Tibial artery (tissue), 4 donors: ENCODE results near the gene CELF4.

ENCODE experiments used
- DNase-seq, 2 donors: peaks; one replicate each; pipeline ENCODE4 v3.0.0-alpha.2; 2019
- H3K27ac ChIP-seq, 2 donors: fragments of 200-600 bp; sonication (generic) in 1 of 2; 1 replicate in 1 of 2; 2 replicates in 1 of 2; pipeline ENCODE4 v1.5.1; 2018 to 2019; ENCODE audit warnings: mild to moderate bottlenecking in 1 of 2
- H3K27me3 ChIP-seq, 2 donors: fragments of 200-600 bp; sonication (generic) in 1 of 2; one replicate each; pipeline versions ENCODE4 v1.5.1 to v1.6.0; 2016 to 2019
- H3K36me3 ChIP-seq, 3 donors: fragments of 200-600 bp; sonication (generic) in 2 of 3; one replicate each; pipeline ENCODE4 v1.5.1; 2016 to 2019; ENCODE audit warnings: mild to moderate bottlenecking in 2 of 3
- H3K4me1 ChIP-seq, 4 donors: fragments of 200-600 bp; sonication (generic) in 2 of 4; 1 replicate in 3 of 4; 2 replicates in 1 of 4; pipeline ENCODE4 v1.5.1; 2016 to 2019
- H3K4me3 ChIP-seq, 2 donors: fragments of 200-600 bp; sonication (generic) in 1 of 2; 1 replicate in 1 of 2; 2 replicates in 1 of 2; pipeline ENCODE4 v1.5.1; 2018 to 2019; ENCODE audit warnings: mild to moderate bottlenecking in 2 of 2
- H3K9me3 ChIP-seq, 3 donors: fragments of 200-600 bp; sonication (generic) in 1 of 3; one replicate each; pipeline ENCODE4 v1.5.1; 2016 to 2019
- intact Hi-C: fragments of 100-400 bp; cut with DNase I; formaldehyde crosslinking; loops from one replicate; pipeline ENCODE4 v1.15.0; 2023; ENCODE audit warnings: low total_unique reads
- TF ChIP-seq, protein P1 (sequence below), 2 experiments: fragments of 200-600 bp in 1 of 2; fragments of 450-650 bp in 1 of 2; IDR thresholded peaks; one replicate each; pipeline ENCODE4 v1.5.1; 2017 to 2019; ENCODE audit warnings: antibody characterized with exemption in 2 of 2, mild to moderate bottlenecking in 1 of 2, moderate library complexity in 1 of 2

The CELF4 gene

DNA sequence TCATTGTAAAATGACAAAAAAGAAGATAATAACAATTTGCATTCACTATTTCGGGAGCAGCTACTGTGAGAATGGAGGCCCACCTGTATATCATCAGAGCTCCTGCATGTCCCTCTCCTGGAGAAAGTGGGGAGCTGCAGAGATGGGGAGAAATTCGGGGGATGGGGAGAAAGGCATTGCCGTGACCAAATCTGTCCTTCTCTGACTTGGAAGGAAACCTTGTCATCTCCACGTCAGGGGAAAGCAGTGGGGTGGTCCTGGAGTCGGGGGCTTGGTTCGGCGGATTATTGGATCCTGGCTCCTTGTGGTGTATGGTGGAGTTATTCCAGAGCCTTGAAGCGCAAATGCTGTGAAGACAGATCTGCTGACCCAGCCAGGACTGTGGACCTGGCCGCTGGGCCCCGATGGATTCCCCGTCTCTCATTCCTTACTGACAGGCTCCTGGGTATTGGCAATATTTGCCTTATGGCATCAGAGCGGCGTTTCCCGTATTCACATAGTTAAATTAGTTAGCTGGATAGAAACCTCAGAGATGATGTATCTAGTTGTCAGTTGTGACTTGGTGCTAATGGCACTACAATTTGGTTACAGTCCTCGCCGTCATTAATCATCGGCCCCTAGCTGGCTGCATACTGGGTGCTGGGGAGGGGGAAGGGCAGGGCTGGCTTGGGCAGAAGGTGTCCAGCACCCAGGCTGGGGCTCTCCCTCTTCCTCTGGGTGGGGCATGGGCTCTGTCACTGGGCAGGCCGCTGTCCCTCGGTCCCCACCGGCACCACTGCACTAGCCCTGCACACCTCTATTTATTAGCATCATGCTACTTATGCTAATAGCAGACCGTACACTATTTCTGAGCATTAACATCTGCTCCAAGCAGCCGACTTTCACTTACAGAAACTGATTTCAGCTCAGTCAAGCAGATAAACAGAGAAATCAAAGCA lies 31.7 kb downstream of the CELF4 start:
- Histone ChIP-seq H3K27me3 (peaks cover 0 to 71% of the 10 kb centered on the region in 2 donors), H3K36me3 (no peaks in the 10 kb centered on the region), H3K4me3 (no peak overlapping the region), H3K9me3 (no peaks in the 10 kb centered on the region), H3K4me1 (peaks cover 0 to 5% (median 0%) of the 10 kb centered on the region in 4 donors), H3K27ac (no peak overlapping the region)
- TF ChIP-seq, protein P1, sequence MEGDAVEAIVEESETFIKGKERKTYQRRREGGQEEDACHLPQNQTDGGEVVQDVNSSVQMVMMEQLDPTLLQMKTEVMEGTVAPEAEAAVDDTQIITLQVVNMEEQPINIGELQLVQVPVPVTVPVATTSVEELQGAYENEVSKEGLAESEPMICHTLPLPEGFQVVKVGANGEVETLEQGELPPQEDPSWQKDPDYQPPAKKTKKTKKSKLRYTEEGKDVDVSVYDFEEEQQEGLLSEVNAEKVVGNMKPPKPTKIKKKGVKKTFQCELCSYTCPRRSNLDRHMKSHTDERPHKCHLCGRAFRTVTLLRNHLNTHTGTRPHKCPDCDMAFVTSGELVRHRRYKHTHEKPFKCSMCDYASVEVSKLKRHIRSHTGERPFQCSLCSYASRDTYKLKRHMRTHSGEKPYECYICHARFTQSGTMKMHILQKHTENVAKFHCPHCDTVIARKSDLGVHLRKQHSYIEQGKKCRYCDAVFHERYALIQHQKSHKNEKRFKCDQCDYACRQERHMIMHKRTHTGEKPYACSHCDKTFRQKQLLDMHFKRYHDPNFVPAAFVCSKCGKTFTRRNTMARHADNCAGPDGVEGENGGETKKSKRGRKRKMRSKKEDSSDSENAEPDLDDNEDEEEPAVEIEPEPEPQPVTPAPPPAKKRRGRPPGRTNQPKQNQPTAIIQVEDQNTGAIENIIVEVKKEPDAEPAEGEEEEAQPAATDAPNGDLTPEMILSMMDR (IDR thresholded peaks at IDR 0.05): no peak
- intact Hi-C loops: no loop called here
- no peak for DNase-seq

DNA sequence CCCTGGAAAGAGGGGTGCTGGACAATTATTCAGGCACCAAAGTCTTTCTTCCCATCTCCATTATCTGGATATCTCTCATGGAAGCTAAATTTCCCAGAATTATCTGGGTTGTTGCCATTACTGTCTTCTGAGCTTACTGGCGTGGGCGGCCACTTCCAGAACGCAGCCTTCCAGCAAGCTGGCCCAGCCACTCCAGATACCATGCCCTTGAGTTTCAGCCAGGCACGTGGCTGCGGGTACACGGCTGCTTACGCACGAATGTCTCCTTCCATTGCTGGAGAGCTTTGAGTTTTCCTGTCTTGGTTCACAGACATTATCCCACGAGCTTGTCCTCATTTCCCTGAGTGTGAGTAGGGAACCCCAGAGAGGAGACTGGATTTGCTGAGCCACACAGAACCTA lies 32.7 kb downstream of the CELF4 start:
- intact Hi-C loops: no loop called here
- no peak overlapping the region for H3K4me3 ChIP-seq
- peaks cover 0 to 3% (median 0%) of the 10 kb centered on the region in 4 donors for H3K4me1 ChIP-seq
- H3K36me3 ChIP-seq: no peaks in the 10 kb centered on the region
- no peak overlapping the region for H3K27ac ChIP-seq
- no peaks in the 10 kb centered on the region for H3K9me3 ChIP-seq
- TF ChIP-seq, protein P1 (IDR thresholded peaks at IDR 0.05): no peak
- no peak for DNase-seq
- H3K27me3 ChIP-seq: peaks cover 0 to 67% of the 10 kb centered on the region in 2 donors

DNA sequence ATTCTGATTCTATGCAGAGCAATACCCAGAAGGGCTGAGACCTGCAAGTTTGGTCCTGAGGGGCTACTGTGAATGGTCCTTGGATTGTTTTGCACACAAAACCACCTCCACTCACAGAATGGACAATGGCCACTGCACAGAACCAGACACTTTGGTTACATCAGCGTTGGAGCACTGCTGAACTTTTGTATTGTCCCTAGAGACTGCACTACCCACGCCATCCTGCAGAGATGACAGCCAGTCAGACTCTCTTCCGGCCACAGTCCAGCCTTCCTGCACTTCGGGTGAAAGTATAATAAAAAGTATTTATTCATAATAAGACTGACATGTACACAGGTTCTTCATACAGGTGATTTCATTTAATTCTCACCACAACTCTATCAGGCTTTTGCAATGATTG lies 35.7 kb downstream of the CELF4 start:
- Histone ChIP-seq H3K27me3 (peaks cover 0 to 56% of the 10 kb centered on the region in 2 donors), H3K4me1 (no peaks in the 10 kb centered on the region)
- intact Hi-C loops: no loop called here

DNA sequence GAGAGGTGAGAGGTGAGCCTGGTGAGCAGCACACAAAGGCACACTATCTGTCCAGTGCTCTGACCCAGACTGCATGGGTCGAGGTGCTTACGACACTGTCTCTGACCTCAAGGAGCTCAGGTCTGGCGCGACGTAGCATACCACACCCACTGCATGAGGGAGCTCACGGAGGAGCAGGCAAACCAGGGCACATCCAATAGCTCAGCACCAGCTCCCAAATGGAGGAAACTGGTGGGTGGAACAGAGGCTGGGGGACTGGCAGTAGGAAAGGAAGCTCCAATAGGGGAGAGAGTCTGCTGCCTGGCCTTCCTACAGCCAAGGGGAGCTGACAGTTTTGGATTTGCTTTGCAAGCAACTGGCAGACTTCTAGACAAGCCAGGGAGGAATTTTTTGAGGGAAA lies 36.3 kb downstream of the CELF4 start:
- Histone ChIP-seq H3K36me3 (no peaks in the 10 kb centered on the region), H3K27ac (no peak overlapping the region), H3K4me3 (no peak overlapping the region), H3K4me1 (peaks cover 0 to 4% (median 2%) of the 10 kb centered on the region in 4 donors), H3K9me3 (no peaks in the 10 kb centered on the region), H3K27me3 (peaks cover 0 to 56% of the 10 kb centered on the region in 2 donors)
- no peak for DNase-seq
- TF ChIP-seq, protein P1 (IDR thresholded peaks at IDR 0.05): no peak
- intact Hi-C loops: no loop called here

More for the DNA sequence above, 35.7 kb downstream of the CELF4 start:
- H3K27ac ChIP-seq: no peak overlapping the region
- no peak for DNase-seq
- TF ChIP-seq, protein P1 (IDR thresholded peaks at IDR 0.05): no peak
- H3K9me3 ChIP-seq: no peaks in the 10 kb centered on the region
- no peak overlapping the region for H3K4me3 ChIP-seq
- H3K36me3 ChIP-seq: no peaks in the 10 kb centered on the region

DNA sequence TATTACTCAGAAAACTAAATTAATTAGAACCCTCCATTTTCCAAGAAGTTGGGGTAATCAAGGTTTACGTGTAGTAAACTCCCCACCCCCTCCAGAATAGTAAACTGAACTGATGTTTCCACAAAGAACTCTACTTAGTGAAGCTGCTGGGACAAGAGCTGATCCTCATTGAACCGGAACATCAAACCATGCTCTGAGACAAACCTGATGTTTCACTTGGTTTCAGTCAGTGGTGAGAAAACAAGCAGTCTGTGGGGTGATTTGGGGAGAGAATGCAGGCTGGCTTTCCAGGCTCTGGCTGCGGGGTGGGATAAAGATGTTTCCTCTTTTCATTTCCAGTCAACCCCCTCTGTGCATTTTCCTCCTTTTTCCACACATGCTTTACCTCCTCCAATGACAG lies 38.2 kb downstream of the CELF4 start:
- DNase-seq: no peak

More for the DNA sequence above, 38.2 kb downstream of the CELF4 start:
- TF ChIP-seq, protein P1 (IDR thresholded peaks at IDR 0.05): no peak
- H3K4me1 ChIP-seq: peaks cover 0 to 4% (median 2%) of the 10 kb centered on the region in 4 donors
- intact Hi-C loops: no loop called here
- H3K27me3 ChIP-seq: peaks cover 0 to 66% of the 10 kb centered on the region in 2 donors
- H3K9me3 ChIP-seq: no peaks in the 10 kb centered on the region
- H3K4me3 ChIP-seq: no peak overlapping the region
- no peaks in the 10 kb centered on the region for H3K36me3 ChIP-seq
- H3K27ac ChIP-seq: no peak overlapping the region
